NCI-H1092 (cell line): ENCODE measurements around the gene CPT1C.
A peak's percentile ranks its signal among the peaks of the same experiment; 100 is the strongest.

Experiments
- DNase-seq: peaks from one replicate; lab custom pipeline; 2025; lab: John Stamatoyannopoulos, UW

Gene CPT1C

GRCh38 chr19:49682274-49682673 lies 8.6 kb upstream of the CPT1C start:
- DNase-seq = no peak

GRCh38 chr19:49683814-49684250 lies 7.1 kb upstream of the CPT1C start:
- DNase-seq = no peak

GRCh38 chr19:49684251-49684982 lies 6.5 kb upstream of the CPT1C start:
- DNase-seq = no peak

DNA sequence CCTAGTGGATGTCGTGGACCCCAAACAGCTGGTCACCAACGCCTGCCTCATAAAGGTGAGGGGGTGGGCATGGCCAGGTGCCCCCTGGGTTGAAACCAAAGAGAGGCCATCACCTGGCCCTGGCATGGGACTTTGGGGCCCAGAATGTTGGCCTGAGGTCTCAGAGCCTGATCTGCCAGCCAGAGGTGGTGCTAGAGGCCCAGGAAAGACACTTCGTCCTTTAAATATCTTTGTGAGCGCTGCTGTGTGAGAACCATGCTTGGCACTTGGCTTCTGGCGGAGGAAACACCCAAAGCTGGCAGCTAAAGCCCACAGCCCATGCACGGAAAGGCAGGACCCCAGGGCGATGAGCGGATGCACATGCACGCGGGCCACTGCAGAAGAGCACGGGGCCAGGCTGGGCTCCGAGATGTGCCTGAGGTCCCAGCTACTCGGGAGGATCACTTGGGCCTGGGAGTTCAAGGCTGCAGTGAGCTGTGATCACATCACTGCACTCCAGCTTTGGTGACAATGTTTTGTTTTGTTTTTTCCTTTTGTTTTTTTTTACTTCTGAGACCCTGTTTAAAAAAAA lies 5.8 kb upstream of the CPT1C start:
- DNase-seq = no peak

DNA sequence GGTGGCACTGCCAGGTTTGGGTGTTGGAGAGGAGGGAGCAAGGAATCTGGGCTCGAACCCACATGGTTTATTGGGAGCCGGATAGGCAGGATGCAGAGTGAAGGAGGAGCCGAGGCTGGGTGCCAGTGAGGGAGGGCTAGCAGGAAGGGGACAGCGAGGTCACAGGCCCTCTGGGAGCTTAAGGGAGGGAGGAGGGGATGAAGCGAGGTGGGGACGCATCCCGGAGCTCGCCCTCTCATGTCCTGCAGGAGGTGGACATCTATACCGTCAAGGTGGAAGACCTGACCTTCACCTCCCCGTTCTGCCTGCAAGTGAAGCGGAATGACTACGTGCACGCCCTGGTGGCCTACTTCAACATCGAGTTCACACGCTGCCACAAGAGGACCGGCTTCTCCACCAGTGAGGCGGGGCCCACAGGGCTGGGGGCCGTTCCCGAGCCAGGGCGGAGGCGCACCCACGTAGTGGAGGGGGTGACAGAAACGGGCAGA lies 5.0 kb upstream of the CPT1C start:
- DNase-seq = no peak

DNA sequence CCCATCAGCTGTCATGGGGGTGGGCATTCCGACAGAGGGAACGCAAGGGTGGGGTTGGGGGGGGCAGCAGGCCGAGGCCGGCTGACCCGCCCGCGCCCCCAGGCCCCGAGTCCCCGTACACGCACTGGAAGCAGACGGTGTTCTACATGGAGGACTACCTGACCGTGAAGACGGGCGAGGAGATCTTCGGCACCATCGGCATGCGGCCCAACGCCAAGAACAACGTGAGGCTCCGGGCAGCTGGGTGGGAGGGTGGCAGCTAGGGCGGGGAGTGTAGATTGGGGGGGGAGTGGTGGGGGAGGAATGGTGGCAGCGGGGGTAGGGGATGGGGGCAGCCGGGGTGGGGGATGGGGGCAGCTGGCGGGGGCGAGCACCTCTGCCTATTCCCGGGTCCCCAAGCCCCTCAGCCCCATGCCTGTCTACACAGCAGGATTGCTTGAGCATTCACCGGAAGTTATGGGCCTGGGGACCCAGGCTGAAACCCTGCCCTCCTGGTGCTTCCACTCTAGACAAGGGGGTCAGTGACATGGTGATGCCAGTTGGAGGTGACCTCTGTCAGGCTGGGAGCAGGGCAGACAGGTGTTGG lies 4.3 kb upstream of the CPT1C start:
- no peak for DNase-seq

- no peak for DNase-seq
Observed at GRCh38 chr19:49687150-49687549, 3.8 kb upstream of the CPT1C start.

GRCh38 chr19:49687566-49688316 lies 3.2 kb upstream of the CPT1C start:
- no peak for DNase-seq

- no peak for DNase-seq
Observed at GRCh38 chr19:49688531-49689132, 2.3 kb upstream of the CPT1C start.

DNA sequence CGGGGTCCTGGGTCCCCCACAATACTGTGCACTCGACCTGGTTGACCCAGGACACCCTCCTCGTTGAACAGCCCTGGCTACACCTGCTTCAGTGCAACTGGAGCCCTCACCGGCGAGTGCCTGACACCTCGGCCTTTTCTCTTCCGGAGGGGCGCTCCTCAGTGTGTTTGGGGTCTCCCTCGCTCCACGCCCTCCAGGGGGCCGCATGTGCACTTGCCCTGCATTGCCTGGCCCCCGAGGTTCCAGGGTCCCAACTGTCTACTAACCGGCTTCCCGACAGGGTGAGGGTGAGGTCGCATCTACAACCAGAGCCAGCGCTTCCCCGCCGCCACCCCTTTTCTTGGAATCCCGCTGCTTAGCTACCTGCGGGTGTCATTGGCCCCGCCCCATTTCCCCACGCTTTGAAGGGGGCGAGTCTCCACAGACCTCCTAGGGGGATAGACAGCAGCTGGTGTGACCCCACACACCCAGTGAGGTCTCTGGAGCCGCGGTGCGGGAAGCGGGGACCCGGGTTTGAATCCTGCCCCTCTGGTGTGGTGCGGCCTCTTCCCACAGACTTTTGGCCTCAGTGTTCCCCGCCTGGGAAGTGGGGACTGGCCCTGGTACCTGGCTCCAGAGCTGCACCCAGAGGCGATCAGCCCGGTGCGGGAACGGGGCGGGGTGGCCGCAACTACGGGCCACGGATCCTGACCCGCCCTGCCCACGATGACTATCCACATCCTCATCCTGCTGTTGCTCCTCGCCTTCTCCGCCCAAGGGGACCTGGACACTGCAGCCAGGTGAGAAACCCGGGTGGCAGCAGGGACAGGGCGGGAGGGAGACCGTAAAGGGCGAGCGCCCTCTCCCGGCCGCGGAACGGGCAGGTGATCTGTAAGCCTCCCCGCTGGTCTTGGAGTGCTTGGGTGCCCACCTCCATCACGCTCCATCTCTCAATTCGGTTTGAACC lies 1.5 kb upstream of the CPT1C start, which contains the start of gene ADM5:
ADM5 (plus strand) TSS at position 462 of the 946 bp plus-strand sequence; CDS start at position 706, 244 bp downstream.
- peak; percentile 58 for DNase-seq

DNA sequence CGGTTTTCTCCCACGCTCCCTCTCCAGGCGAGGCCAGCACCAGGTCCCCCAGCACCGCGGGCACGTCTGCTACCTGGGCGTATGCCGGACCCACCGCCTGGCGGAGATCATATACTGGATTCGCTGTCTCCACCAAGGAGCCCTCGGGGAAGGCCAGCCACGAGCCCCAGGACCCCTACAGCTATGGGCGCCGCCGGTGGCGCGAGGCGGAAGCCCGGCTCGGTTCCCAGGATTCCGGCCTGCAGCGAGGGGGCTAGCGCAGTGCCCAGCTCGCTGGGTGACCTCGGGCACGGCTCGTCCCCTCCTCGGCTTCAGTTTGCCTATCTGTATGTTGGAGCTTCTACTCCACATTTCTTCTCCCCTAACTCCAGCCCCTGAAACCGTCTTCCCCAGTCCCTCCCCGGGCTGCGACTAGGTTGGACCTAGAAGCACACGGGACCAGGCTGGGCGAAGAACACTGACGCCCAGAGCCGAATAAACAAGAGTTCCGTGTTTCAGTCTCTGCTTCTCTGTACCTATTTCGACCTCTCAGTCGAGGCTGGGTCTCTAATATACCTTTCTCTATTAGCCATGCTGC lies 749 bp upstream of the CPT1C start:
- no peak for DNase-seq

GRCh38 chr19:49691243-49692146 lies 579 bp downstream of the CPT1C start:
- peak; percentile 41 for DNase-seq

DNA sequence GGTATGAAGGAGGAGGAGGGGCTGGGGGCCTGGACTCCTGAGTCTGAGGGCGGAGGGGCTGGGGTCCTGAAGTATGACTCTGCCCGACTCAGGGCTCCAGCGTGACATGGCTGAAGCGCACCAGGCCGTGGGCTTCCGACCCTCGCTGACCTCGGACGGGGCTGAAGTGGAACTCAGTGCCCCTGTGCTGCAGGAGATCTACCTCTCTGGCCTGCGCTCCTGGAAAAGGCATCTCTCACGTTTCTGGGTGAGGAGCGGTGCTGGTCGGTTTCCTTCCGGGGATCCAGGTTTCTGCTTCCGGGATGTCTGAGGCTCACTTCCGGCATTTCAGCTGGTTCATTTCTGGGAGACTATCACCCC lies 1.2 kb downstream of the CPT1C start:
- no peak for DNase-seq

DNA sequence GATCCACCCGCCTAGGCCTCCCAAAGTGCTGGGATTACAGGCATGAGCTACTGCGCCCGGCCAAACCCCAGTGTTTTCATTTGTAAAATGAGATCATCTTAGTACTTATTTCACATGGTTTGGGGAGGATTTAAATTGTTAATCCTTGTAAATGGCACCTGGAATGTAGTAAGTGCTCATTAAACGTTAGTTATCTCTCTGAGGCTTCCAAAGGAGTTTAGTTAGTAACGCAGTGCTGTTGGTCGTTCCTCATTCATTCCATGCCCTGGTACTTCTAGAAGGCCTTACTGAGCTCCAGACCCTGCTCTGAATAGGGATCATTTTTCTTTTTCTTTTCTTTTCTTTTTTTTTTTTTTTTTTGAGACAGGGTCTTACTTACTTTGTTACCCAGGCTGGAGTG lies 5.2 kb downstream of the CPT1C start:
- DNase-seq = no peak

- DNase-seq = no peak
Observed at GRCh38 chr19:49696865-49697264, 5.9 kb downstream of the CPT1C start.

DNA sequence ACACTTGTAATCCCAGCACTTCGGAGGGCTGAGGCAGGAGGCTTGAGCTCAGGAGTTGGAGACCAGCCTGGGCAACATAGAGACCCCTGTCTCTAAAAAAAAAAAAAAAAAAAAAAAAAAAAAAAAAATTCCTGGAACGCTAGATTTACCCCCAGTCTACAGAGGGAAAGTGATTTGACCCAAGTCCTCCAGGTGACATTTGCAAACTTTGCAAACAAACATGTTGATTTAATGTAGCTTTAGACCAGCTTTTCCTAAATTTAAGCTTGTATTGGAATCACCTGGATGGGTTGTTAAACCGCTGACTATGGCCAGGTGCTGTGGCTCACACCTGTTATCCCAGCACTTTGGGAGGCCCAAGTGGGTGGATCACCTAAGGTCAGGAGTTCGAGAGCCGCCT lies 8.4 kb downstream of the CPT1C start:
- no peak for DNase-seq

- DNase-seq = no peak
Observed at GRCh38 chr19:49700563-49700962, 9.6 kb downstream of the CPT1C start.

DNA sequence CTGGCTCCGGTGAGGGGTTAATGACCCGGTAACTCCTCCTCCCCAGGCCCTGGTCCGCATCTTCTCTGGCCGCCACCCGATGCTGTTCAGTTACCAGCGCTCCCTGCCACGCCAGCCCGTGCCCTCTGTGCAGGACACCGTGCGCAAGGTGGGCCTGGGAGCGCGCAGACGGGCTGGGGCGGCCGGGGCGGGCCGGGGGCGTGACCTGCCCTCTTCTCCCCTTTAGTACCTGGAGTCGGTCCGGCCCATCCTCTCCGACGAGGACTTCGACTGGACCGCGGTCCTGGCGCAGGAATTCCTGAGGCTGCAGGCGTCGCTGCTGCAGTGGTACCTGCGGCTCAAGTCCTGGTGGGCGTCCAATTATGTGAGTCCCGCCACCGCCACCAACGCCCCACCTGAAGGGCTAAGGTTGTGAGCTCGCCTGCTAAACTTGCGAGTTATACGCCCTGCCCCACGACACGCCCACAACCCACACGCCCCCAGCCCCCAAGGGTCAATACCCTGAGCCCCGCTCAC lies 10.4 kb downstream of the CPT1C start:
- no peak for DNase-seq

- DNase-seq = no peak
Observed at GRCh38 chr19:49704888-49705642, 14.1 kb downstream of the CPT1C start.
